Stimulated activated CD8-positive, alpha-beta memory T cell treated with anti-CD3 and anti-CD28 coated beads, Interleukin-12 subunit alpha, Interleukin-12 subunit beta, amount 100 ng/mL, for 4 hours (primary cell): ENCODE data around the gene DHRS9.
A peak's percentile ranks its signal among the peaks of the same experiment; 100 is the strongest.
"Not testable (repeated sequence)": the region's sequence is repeated elsewhere in the genome, so short reads cannot be mapped to it uniquely, and the experiment has no call there.

Source experiments
- DNase-seq: peaks from one replicate; pipeline ENCODE4 v3.0.0-alpha.2; 2020; ENCODE audit warnings: low read depth

Gene DHRS9

GRCh38 chr2:169136428-169136827 is 67.1 kb downstream of the DHRS9 start:
- DNase-seq, result not testable (repeated sequence)

- no peak for DNase-seq
Observed at GRCh38 chr2:169136885-169137534, 67.6 kb downstream of the DHRS9 start.

DNA sequence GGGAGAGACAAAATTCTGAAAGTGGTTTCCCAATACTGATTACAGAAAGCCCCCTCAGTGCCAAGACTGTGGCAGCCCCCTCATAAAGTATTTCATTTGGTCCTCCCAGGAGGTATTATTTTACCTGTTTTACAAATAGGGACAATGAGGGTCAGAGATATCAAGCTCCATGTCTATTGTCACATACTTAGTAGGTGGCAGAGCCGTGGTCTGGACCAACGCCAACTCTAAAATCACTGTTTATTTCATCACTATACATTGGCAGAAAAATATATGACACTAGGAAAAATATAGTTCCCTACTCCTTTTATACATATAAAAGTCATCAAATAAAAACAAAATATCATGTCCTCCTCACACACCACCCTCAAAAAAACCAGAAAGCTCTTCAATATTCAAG is 68.6 kb downstream of the DHRS9 start:
- no peak for DNase-seq

DNA sequence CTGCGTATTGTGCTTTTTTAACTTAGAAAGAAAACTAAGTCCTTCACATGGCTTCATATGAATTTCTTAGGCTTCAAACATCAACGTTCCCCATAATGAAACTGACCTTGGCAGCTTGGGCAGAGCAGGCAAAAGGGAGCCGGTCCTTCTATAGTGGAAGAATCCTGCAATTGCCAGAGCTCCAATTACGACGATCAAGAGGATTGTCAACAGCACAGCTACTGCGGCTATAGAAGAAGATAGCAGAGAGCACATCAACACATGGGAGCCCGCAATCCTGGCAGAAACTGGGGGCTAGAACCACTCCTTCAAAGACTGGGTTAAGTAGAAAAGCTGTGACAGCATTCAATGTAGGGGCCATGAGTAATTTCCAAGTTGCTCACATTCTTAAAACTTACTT is 69.8 kb downstream of the DHRS9 start:
- DNase-seq, result no peak

GRCh38 chr2:169139993-169140767 is 70.8 kb downstream of the DHRS9 start:
- no peak for DNase-seq

GRCh38 chr2:169141713-169142352 is 72.5 kb downstream of the DHRS9 start:
- DNase-seq, result peak; percentile 10

GRCh38 chr2:169143998-169144397 is 74.6 kb downstream of the DHRS9 start:
- no peak for DNase-seq
